Stimulated activated naive B cell treated with anti-CD40 and anti-IgM and Interleukin-4, amounts not matched to agents 10 μg/mL and 1 μg/mL and 100 μg/mL, for 72 hours (primary cell): ENCODE measurements around the gene SNRK.

Source experiments
- ATAC-seq, 2 donors: fragments of 150-1000 bp; cut with Tn5 transposase; replicated peaks; 2 replicates each; pipeline ENCODE4 v1.10.0; 2021; ENCODE audit warnings: moderate library complexity in 1 of 2
- DNase-seq: peaks from one replicate; pipeline ENCODE4 v3.0.0; 2021
- H3K27ac Mint-ChIP-seq: one replicate; pipeline ENCODE4 v1.8.0; 2022; ENCODE audit warnings: mild to moderate bottlenecking, mixed read lengths
- H3K27me3 Mint-ChIP-seq, 2 donors: one replicate each; pipeline ENCODE4 v1.8.0; 2022; ENCODE audit warnings: mixed read lengths in 2 of 2
- H3K36me3 Mint-ChIP-seq, 2 donors: one replicate each; pipeline ENCODE4 v1.8.0; 2022; ENCODE audit warnings: mixed read lengths in 2 of 2, mild to moderate bottlenecking in 1 of 2
- H3K4me1 Mint-ChIP-seq, 2 donors: one replicate each; pipeline ENCODE4 v1.8.0; 2022; ENCODE audit warnings: mixed read lengths in 2 of 2, mild to moderate bottlenecking in 1 of 2
- H3K4me3 Mint-ChIP-seq, 2 donors: one replicate each; pipeline ENCODE4 v1.8.0; 2022; ENCODE audit warnings: mild to moderate bottlenecking in 2 of 2, mixed read lengths in 2 of 2, moderate library complexity in 1 of 2
- H3K9me3 Mint-ChIP-seq, 2 donors: one replicate each; pipeline ENCODE4 v1.8.0; 2022; ENCODE audit warnings: mixed read lengths in 2 of 2, mild to moderate bottlenecking in 1 of 2

Gene SNRK

GRCh38 chr3:43331381-43331780, 45.0 kb downstream of the SNRK start:
- no peak overlapping the region for H3K27ac Mint-ChIP-seq
- ATAC-seq (no peak), DNase-seq (no peak)
- H3K4me1 Mint-ChIP-seq, result peaks cover 16 to 56% of the 10 kb centered on the region in 2 donors
- H3K4me3 Mint-ChIP-seq, result no peak overlapping the region
- peaks cover 9 to 11% of the 10 kb centered on the region in 2 donors for H3K9me3 Mint-ChIP-seq
- H3K27me3 Mint-ChIP-seq, result no peaks in the 10 kb centered on the region
- H3K36me3 Mint-ChIP-seq, result peaks cover 33 to 43% of the 10 kb centered on the region in 2 donors

- peaks cover 58 to 66% of the 10 kb centered on the region in 2 donors for H3K36me3 Mint-ChIP-seq
- ATAC-seq (no peak), DNase-seq (no peak)
- no peak overlapping the region for H3K4me3 Mint-ChIP-seq
- no peaks in the 10 kb centered on the region for H3K27me3 Mint-ChIP-seq
- no peak overlapping the region for H3K27ac Mint-ChIP-seq
- H3K4me1 Mint-ChIP-seq, result peaks cover 2 to 30% of the 10 kb centered on the region in 2 donors
- H3K9me3 Mint-ChIP-seq, result peaks cover 12 to 16% of the 10 kb centered on the region in 2 donors
Observed at GRCh38 chr3:43334976-43335375, 48.6 kb downstream of the SNRK start.

GRCh38 chr3:43335799-43336198, 49.5 kb downstream of the SNRK start:
- no peak for ATAC-seq
- DNase-seq, result no peak
- H3K36me3 Mint-ChIP-seq, result peaks cover 62 to 74% of the 10 kb centered on the region in 2 donors
- no peak overlapping the region for H3K4me3 Mint-ChIP-seq
- peak overlapping the region; percentile 76 for H3K27ac Mint-ChIP-seq
- peaks cover 2 to 25% of the 10 kb centered on the region in 2 donors for H3K4me1 Mint-ChIP-seq
- H3K9me3 Mint-ChIP-seq, result peaks cover 12 to 16% of the 10 kb centered on the region in 2 donors
- H3K27me3 Mint-ChIP-seq, result no peaks in the 10 kb centered on the region

- Mint-ChIP-seq H3K27me3 (no peaks in the 10 kb centered on the region), H3K4me3 (no peak overlapping the region), H3K36me3 (peaks cover 56 to 67% of the 10 kb centered on the region in 2 donors), H3K27ac (no peak overlapping the region), H3K9me3 (peaks cover 12 to 16% of the 10 kb centered on the region in 2 donors), H3K4me1 (peaks cover 2 to 4% of the 10 kb centered on the region in 2 donors)
- DNase-seq, result no peak
- ATAC-seq, result no peak
Observed at GRCh38 chr3:43338295-43338694, 52.0 kb downstream of the SNRK start.

DNA sequence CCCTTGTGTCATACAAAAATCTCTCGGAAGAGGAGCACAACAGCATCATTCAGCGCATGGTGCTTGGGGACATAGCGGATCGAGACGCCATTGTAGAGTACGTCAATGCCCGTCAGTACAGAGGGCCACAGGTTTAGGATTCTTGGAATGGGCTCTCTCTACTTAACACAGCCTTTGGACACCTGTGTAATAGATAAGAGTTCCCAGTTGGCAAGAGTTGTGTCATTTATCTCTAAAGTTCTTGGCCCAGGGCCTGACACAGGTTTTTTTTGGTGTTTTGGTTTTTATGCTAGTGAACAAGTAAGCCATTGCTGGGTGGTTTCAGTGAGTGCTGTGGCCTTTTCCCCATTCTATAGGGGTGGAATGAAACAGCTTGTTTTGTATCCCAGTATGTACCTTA, 54.1 kb downstream of the SNRK start:
- DNase-seq (no peak), ATAC-seq (no peak)
- Mint-ChIP-seq H3K27me3 (no peaks in the 10 kb centered on the region), H3K9me3 (peaks cover 9 to 12% of the 10 kb centered on the region in 2 donors), H3K4me1 (peaks cover 2% of the 10 kb centered on the region in 2 donors), H3K4me3 (no peak overlapping the region), H3K27ac (no peak overlapping the region), H3K36me3 (peaks cover 50 to 68% of the 10 kb centered on the region in 2 donors)

- Mint-ChIP-seq H3K27ac (no peak overlapping the region), H3K27me3 (no peaks in the 10 kb centered on the region), H3K36me3 (peaks cover 42 to 64% of the 10 kb centered on the region in 2 donors), H3K9me3 (peaks cover 3 to 4% of the 10 kb centered on the region in 2 donors), H3K4me1 (peaks cover 2 to 5% of the 10 kb centered on the region in 2 donors), H3K4me3 (no peak overlapping the region)
- DNase-seq (no peak), ATAC-seq (no peak)
Observed at GRCh38 chr3:43341788-43342187, 55.4 kb downstream of the SNRK start.

DNA sequence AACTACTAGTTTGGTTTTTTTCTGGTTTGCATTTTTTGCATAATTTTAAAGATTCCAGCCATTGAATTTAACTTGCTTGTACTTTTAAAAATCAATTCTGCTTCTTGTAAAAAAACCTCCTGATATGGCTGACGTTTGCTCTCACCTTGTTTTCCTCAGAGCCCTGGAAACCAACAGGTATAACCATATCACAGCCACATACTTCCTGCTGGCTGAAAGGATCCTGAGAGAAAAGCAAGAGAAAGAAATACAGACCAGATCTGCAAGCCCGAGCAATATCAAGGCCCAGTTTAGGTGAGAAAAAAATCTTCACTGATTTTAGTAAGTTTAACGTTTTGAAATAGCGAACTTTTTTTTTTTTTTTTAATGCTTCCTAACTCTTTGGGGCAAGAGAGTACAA, 56.8 kb downstream of the SNRK start:
- Mint-ChIP-seq H3K36me3 (peaks cover 44 to 68% of the 10 kb centered on the region in 2 donors), H3K27ac (no peak overlapping the region), H3K4me3 (no peak overlapping the region), H3K9me3 (peaks cover 2 to 4% of the 10 kb centered on the region in 2 donors), H3K27me3 (no peaks in the 10 kb centered on the region), H3K4me1 (peaks cover 2 to 5% of the 10 kb centered on the region in 2 donors)
- ATAC-seq, result no peak
- no peak for DNase-seq

DNA sequence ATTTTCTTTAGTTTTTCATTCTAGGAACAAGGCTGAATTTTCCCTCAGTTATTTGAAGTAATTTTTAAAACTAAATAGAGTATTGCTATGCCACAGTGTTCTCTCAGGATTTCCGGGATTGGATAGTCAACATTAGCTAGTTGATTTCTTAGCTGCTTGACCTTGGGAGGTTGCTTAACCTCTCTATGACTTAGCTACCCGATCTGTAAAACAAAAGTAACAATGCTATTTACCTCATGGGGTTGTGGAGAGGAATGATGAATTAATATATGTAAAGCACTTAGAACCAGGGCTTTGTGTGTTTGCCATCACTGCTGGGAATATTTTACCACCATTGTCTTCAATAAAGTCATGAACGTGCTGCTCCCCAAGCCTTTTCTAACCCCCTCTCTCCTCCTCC, 57.5 kb downstream of the SNRK start:
- Mint-ChIP-seq H3K27me3 (no peaks in the 10 kb centered on the region), H3K36me3 (peaks cover 41 to 68% of the 10 kb centered on the region in 2 donors), H3K4me3 (no peak overlapping the region), H3K27ac (no peak overlapping the region), H3K9me3 (no peaks in the 10 kb centered on the region), H3K4me1 (peaks cover 2 to 5% of the 10 kb centered on the region in 2 donors)
- DNase-seq, result no peak
- no peak for ATAC-seq

- H3K4me1 Mint-ChIP-seq, result peaks cover 2 to 5% of the 10 kb centered on the region in 2 donors
- no peak for ATAC-seq
- H3K9me3 Mint-ChIP-seq, result no peaks in the 10 kb centered on the region
- no peaks in the 10 kb centered on the region for H3K27me3 Mint-ChIP-seq
- H3K36me3 Mint-ChIP-seq, result peaks cover 39 to 68% of the 10 kb centered on the region in 2 donors
- no peak for DNase-seq
- H3K27ac Mint-ChIP-seq, result no peak overlapping the region
- H3K4me3 Mint-ChIP-seq, result no peak overlapping the region
Observed at GRCh38 chr3:43344520-43344919, 58.2 kb downstream of the SNRK start.

GRCh38 chr3:43345246-43345645, 58.9 kb downstream of the SNRK start:
- DNase-seq (no peak), ATAC-seq (no peak)
- Mint-ChIP-seq H3K4me3 (no peak overlapping the region), H3K4me1 (peaks cover 2 to 5% of the 10 kb centered on the region in 2 donors), H3K36me3 (peaks cover 33 to 70% of the 10 kb centered on the region in 2 donors), H3K27ac (no peak overlapping the region), H3K27me3 (no peaks in the 10 kb centered on the region), H3K9me3 (no peaks in the 10 kb centered on the region)

GRCh38 chr3:43345877-43346276, 59.5 kb downstream of the SNRK start:
- H3K4me3 Mint-ChIP-seq, result no peak overlapping the region
- DNase-seq, result no peak
- no peak for ATAC-seq

DNA sequence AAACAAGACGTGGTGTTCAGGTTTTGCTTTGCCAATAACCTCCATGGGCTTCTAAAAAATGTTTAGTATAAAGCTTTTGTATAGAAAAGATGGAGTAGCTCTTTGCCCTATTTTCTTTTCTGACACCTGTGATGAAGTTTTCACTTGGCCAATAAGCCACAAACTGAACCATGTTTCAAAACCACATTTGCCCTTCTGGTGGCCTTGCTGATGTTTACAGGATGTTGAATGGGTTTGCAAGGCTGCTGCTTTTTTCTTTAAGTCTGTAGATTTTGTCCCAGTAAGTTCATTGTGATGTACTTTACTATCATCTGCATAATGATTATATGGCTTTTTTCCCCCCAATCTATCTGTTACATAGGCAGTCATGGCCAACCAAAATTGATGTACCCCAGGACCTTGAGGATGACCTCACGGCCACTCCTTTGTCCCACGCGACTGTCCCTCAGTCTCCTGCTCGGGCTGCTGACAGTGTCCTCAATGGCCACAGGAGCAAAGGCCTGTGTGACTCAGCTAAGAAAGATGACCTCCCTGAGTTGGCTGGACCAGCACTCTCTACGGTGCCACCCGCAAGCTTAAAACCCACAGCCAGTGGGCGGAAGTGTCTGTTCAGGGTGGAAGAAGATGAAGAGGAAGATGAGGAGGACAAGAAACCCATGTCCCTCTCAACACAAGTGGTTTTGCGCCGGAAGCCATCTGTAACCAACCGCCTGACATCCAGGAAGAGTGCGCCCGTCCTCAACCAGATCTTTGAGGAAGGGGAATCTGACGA, 60.8 kb downstream of the SNRK start:
- no peak overlapping the region for H3K4me3 Mint-ChIP-seq
- peaks cover 9 to 11% of the 10 kb centered on the region in 2 donors for H3K9me3 Mint-ChIP-seq
- H3K27me3 Mint-ChIP-seq, result no peaks in the 10 kb centered on the region
- peaks cover 5% of the 10 kb centered on the region in 2 donors for H3K4me1 Mint-ChIP-seq
- no peak overlapping the region for H3K27ac Mint-ChIP-seq
- no peak for DNase-seq
- ATAC-seq, result no peak
- H3K36me3 Mint-ChIP-seq, result peaks cover 43 to 81% of the 10 kb centered on the region in 2 donors

More at GRCh38 chr3:43345877-43346276, 59.5 kb downstream of the SNRK start:
- H3K27me3 Mint-ChIP-seq, result no peaks in the 10 kb centered on the region
- H3K9me3 Mint-ChIP-seq, result no peaks in the 10 kb centered on the region
- no peak overlapping the region for H3K27ac Mint-ChIP-seq
- H3K36me3 Mint-ChIP-seq, result peaks cover 32 to 69% of the 10 kb centered on the region in 2 donors
- H3K4me1 Mint-ChIP-seq, result peaks cover 2 to 5% of the 10 kb centered on the region in 2 donors

DNA sequence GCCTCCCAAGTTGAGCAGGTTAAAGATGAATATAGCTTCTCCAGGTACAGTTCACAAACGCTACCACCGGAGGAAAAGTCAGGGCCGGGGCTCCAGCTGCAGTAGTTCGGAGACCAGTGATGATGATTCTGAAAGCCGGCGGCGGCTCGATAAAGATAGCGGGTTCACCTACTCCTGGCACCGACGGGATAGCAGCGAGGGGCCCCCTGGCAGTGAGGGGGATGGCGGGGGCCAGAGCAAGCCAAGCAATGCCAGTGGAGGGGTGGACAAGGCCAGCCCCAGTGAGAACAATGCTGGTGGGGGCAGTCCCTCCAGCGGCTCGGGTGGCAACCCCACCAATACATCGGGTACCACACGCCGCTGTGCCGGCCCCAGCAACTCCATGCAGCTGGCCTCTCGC, 61.4 kb downstream of the SNRK start:
- no peaks in the 10 kb centered on the region for H3K27me3 Mint-ChIP-seq
- H3K9me3 Mint-ChIP-seq, result peaks cover 14 to 15% of the 10 kb centered on the region in 2 donors
- DNase-seq (no peak), ATAC-seq (no peak)
- peaks cover 42 to 80% of the 10 kb centered on the region in 2 donors for H3K36me3 Mint-ChIP-seq
- peaks cover 5% of the 10 kb centered on the region in 2 donors for H3K4me1 Mint-ChIP-seq
- H3K4me3 Mint-ChIP-seq, result no peak overlapping the region
- no peak overlapping the region for H3K27ac Mint-ChIP-seq

- DNase-seq, result no peak
- peak overlapping the region; percentile 51 for H3K27ac Mint-ChIP-seq
- H3K4me1 Mint-ChIP-seq, result peaks cover 5% of the 10 kb centered on the region in 2 donors
- no peak overlapping the region for H3K4me3 Mint-ChIP-seq
- H3K36me3 Mint-ChIP-seq, result peaks cover 46 to 84% of the 10 kb centered on the region in 2 donors
- no peak for ATAC-seq
- no peaks in the 10 kb centered on the region for H3K27me3 Mint-ChIP-seq
- peaks cover 16 to 18% of the 10 kb centered on the region in 2 donors for H3K9me3 Mint-ChIP-seq
Observed at GRCh38 chr3:43348350-43348749, 62.0 kb downstream of the SNRK start.
